GM13976 (cell line): Measurements from ENCODE around the gene XRCC4.

Experiments used
- DNase-seq: peaks from one replicate; pipeline ENCODE4 v3.0.0; 2012; ENCODE audit warnings: low spot score
- CTCF ChIP-seq: IDR thresholded peaks from 2 replicates; pipeline ENCODE4 v1.5.1; 2012; ENCODE audit warnings: borderline replicate concordance, mild to moderate bottlenecking; ENCODE audit not compliant: insufficient read depth; ENCODE audit errors: extremely low read depth, missing control alignments, control extremely low read depth
- in situ Hi-C: fragments of 300-500 bp; cut with MboI; formaldehyde crosslinking; loops from one replicate; pipeline ENCODE4 v1.12.0; 2022; ENCODE audit warnings: low sequenced_read_pairs, mixed read lengths, inconsistent platforms; ENCODE audit not compliant: unreplicated experiment

The XRCC4 gene

GRCh38 chr5:83090169-83090568 lies 12.8 kb downstream of the XRCC4 start:
- no peak for DNase-seq
- TF ChIP-seq CTCF: no peak
- in situ Hi-C loops: no loop called here

GRCh38 chr5:83092619-83093018 lies 15.3 kb downstream of the XRCC4 start:
- in situ Hi-C loops: no loop called here

GRCh38 chr5:83093692-83094091 lies 16.3 kb downstream of the XRCC4 start:
- DNase-seq: no peak
- in situ Hi-C loops: no loop called here
- TF ChIP-seq CTCF: no peak

More at GRCh38 chr5:83092619-83093018, 15.3 kb downstream of the XRCC4 start:
- no peak for TF ChIP-seq CTCF
- no peak for DNase-seq

GRCh38 chr5:83095163-83095956 lies 18.0 kb downstream of the XRCC4 start:
- DNase-seq: no peak
- no peak for TF ChIP-seq CTCF
- in situ Hi-C loops: no loop called here

- no peak for DNase-seq
- in situ Hi-C loops: no loop called here
- no peak for TF ChIP-seq CTCF
These were observed 18.7 kb downstream of the XRCC4 start for GRCh38 chr5:83095957-83096539.

- in situ Hi-C loops: no loop called here
- TF ChIP-seq CTCF: no peak
- no peak for DNase-seq
These were observed 19.5 kb downstream of the XRCC4 start for GRCh38 chr5:83096660-83097339.
